Cardiac fibroblast (primary cell): ENCODE results near the gene SYT15.

Experiments used
- DNase-seq, 2 donors: peaks; one replicate each; pipeline versions ENCODE4 v3.0.0 to v3.0.0-alpha.2; 2010; ENCODE audit warnings: low read depth in 2 of 2
- H3K4me3 ChIP-seq, 2 donors: replicated peaks in 1 of 2; 1 replicate in 1 of 2; 2 replicates in 1 of 2; pipeline ENCODE4 v1.5.1; 2011; ENCODE audit warnings: low read depth in 2 of 2, low read length in 2 of 2, mild to moderate bottlenecking in 2 of 2, moderate library complexity in 1 of 2
- TF ChIP-seq, protein P1 (sequence below): IDR thresholded peaks from one replicate; pipeline ENCODE4 v1.5.1; 2011; ENCODE audit warnings: low read depth, mild to moderate bottlenecking, low read length, inconsistent platforms

The SYT15 gene

GRCh38 chr10:46538155-46538554 lies 40.8 kb upstream of the SYT15 start:
- H3K4me3 ChIP-seq = no peak overlapping the region
- TF ChIP-seq, protein P1, sequence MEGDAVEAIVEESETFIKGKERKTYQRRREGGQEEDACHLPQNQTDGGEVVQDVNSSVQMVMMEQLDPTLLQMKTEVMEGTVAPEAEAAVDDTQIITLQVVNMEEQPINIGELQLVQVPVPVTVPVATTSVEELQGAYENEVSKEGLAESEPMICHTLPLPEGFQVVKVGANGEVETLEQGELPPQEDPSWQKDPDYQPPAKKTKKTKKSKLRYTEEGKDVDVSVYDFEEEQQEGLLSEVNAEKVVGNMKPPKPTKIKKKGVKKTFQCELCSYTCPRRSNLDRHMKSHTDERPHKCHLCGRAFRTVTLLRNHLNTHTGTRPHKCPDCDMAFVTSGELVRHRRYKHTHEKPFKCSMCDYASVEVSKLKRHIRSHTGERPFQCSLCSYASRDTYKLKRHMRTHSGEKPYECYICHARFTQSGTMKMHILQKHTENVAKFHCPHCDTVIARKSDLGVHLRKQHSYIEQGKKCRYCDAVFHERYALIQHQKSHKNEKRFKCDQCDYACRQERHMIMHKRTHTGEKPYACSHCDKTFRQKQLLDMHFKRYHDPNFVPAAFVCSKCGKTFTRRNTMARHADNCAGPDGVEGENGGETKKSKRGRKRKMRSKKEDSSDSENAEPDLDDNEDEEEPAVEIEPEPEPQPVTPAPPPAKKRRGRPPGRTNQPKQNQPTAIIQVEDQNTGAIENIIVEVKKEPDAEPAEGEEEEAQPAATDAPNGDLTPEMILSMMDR = no peak
- no peak for DNase-seq

DNA sequence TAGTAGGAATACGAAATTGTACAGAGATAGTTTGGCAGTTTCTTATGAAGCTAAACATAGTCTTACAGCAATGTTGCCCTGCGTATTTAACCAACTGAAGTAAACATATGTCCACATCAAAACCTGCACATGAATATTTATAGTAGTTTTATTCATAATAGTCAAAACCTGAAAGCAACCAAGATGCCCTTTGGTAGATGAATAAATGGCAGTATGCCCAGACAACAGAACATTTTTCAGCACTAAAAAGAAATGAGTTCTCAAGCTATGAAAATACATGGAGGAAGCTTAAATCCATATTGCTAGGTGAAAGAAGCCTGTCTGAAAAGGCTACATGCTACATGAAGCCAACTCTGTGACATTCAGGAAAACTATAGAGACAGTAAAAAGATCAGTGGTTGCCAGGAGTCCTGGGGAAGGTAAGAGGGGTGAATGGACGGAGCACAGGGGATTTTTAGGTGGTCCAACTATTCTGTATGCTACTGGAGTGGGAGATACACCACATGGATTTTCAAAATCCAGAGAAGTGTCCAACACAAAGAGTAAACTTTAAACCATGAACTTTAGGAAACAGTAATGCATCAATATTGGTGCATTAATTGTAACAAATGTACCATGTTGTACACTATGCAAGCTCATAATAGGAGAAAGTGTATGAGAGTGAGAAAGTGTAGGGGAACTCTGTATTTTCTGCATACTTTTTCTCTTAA lies 40.1 kb upstream of the SYT15 start:
- TF ChIP-seq, protein P1 = no peak
- H3K4me3 ChIP-seq = no peak overlapping the region
- peak in 1 of 2 donors; percentile 30 for DNase-seq

DNA sequence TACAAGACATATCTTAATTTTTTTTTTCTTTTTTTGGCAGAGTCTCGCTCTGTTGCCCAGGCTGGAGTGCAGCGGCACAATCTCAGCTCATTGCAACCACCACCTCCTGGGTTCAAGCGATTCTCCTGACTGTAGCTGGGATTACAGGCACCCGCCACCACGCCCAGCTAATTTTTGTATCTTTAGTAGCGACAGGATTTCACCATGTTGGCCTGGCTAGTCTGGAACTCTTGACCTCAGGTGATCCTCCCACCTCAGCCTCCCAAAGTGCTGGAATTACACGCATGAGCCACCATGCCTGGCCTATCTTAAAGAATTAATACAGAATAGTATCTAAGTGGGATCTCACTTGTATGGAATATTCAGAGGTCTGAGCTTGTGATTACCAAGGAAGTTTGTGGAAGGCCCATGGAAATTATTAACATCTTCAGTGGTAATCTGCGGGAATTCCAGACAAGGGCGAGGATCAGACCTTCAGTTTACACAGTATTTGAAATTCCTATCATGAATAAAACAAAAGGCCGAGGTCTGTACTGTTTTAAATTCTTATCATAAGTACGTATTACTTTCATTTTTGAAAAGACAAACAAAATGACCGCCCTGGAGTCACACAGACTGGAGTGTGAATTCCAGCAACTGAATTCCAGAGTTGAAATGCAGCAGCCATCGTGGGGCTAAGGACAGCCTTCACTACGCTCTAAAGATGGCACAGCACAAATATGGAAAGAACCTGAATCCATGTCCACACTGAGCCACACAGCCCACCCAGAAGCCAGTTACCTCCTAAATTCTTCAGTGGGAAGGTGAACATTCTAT lies 39.1 kb upstream of the SYT15 start:
- TF ChIP-seq, protein P1 = no peak
- peak; percentile 58 to 62 for DNase-seq

DNA sequence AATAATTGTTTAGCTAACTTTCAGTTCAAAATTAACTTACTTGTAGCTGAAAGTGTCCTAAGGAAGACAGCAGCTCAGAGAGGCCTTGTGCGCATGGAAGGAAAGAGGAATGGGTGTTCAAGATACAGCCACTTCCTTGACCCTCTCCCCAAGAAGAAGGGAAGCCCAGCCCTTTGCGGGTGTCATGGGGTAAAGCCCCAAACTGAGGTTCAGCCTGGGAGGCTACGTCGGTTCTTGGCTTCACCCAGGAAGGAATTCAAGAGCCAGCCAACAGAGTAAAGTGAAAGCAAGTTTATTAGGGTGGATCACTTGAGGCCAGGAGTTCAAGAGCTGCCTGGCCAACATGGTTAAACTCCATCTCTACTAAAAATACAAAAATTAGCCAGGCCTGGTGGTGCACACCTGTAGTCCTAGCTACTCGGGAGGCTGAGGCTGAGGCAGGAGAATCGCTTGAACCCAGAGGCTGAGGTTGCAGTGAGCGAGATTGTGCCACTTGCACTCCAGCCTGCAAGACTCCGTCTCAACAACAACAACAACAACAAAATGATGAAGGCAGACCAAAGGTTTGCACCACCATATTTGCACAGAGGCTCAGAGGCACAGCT lies 38.4 kb upstream of the SYT15 start:
- TF ChIP-seq, protein P1 = no peak
- no peak for DNase-seq
- no peak overlapping the region for H3K4me3 ChIP-seq

More for the DNA sequence above, 39.1 kb upstream of the SYT15 start:
- H3K4me3 ChIP-seq = no peak overlapping the region

DNA sequence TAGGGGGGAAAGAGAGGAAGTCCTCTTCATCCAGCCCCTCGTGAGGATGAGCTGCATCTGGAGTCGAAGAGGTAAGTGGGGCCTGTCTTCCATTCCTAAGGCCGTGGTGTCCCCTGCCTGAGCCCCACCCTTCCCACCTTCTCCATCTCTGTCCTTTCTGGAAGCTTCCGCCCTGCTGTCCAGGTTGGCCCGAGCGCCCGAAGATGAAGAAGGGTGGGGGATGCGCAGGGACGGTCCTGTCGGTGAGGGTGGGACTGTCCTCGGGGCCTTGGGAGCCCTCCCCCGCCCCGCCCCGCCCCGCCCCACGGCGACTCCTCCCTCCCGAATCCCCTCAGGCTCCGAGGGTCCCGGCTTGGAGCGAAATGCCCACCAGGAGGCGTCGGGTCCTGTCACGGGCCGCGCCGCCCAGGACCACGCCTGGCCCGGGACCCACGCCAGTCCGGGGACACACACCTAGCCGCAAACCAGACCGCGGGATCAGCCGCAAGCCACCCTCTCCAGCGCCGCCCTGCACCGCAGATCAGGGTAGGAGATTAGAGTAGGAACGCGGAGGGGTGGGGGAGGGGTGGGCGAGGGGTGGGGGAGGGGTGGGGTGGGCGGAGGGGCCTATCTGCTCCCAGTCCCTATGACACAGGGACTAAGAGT lies 37.8 kb upstream of the SYT15 start:
- no peak for DNase-seq
- TF ChIP-seq, protein P1 = no peak
- H3K4me3 ChIP-seq = peak overlapping the region in 1 of 2 donors; percentile 27

DNA sequence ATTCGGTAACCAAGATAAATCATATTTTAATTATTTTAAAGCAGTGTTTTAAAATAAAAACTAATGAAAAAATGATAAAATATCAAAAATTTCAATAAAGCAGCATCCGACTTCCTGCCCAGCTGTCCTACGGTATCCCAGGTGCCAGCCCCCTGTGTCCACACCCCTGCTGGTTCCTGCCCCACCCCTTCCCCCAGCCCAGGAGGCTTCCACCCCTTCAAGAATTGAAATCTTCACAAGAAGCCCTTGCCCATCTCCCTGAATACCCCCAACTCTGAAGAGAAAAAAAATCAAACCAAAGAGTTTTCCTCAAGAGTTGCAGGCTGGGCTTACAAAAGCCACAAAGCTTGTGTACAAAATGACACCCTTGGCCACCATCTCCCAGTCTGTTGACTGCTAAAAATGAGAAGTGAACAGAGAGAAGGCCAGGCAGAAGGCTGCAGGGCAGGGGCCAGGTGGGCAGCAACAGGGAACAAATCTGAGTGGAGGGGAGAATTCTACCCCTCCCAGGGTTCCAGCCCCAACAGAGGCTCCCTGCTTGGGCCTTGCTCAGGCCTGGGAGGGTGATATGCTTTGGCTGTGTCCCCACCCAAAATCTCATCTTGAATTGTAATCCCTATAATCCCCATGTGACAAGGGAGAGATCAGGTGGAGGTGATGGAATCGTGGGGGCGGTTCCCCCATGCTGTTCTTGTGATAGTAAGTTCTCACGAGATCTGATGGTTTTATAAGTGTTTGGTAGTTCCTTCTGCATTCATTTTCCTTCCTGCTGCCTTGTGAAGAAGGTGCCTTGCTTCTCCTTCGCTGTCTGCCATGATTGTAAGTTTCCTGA lies 37.0 kb upstream of the SYT15 start:
- TF ChIP-seq, protein P1 = no peak

More for the DNA sequence above, 37.0 kb upstream of the SYT15 start:
- DNase-seq = no peak
- H3K4me3 ChIP-seq = no peak overlapping the region
